ENCODE data around the gene GLDC. TPM values are rescaled to one million over a fixed set of nuclear protein-coding genes. Genes with fewer than 3 reads are reported as not detected.

GLDC gene
- total and polyA plus RNA-seq, 10 of the 15 experiments (the other 5 are each of a cell fraction or from before 2014, with no cell fraction given), result 33.1 to 165 (median 114) TPM

DNA sequence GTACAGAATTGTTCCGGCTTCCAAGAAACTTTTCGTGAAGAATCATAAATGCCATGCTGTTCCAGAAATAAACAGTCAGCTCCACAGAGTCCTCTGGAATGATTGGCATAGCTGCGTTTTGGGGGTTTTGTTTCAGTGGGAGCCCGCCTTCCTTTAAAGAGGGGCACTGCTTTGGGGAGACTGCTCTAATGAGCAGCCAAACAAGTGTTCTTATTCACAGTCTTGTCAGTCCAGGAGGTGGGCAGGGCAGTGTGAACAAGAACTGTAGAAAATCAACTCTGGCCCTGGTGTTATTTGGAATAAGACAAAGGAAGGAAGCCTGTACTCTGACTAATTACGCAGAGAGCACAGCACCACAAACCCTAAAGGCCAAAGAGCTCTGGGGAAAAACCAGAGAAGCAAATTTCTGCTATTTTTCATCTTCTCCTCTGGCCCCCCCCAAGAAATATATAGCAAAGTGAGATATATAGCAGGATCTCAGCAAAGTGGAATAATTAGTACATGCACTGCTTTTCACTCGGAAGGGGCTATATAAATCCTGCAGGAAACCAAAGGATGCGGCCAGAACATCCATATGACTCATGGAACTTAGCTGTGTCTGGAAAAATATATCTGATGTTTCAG lies 92.9 kb downstream of the GLDC start:
- Histone ChIP-seq H3K27me3 (replicated peaks in 1 of 2; ENCODE audit: control insufficient read depth in 2 of 2, insufficient read depth in 2 of 2, low read length in 1 of 2) (no peaks in the 10 kb centered on the region), H3K27ac (ENCODE audit: control insufficient read depth, insufficient read depth) (no peak overlapping the region), H3K9ac (ENCODE audit: control insufficient read depth, insufficient read depth, low read length) (no peak overlapping the region), H3K4me3 (no peak overlapping the region), H2AFZ (ENCODE audit: control insufficient read depth, low read depth, low read length) (no peak overlapping the region), H3K4me1 (ENCODE audit: control insufficient read depth, insufficient read depth, low read length) (no peaks in the 10 kb centered on the region), H3K4me2 (ENCODE audit: control insufficient read depth, insufficient read depth) (no peak overlapping the region), H3K36me3 (ENCODE audit: control insufficient read depth in 2 of 2, insufficient read depth in 2 of 2, low read length in 1 of 2) (peaks cover 9 to 24% of the 10 kb centered on the region in 2 experiments), H3K79me2 (ENCODE audit: control insufficient read depth, insufficient read depth, low read length) (no peaks in the 10 kb centered on the region), H3K9me3 (replicated peaks; ENCODE audit: control insufficient read depth, insufficient read depth, low read length) (no peaks in the 10 kb centered on the region), H4K20me1 (ENCODE audit: control insufficient read depth, insufficient read depth) (no peaks in the 10 kb centered on the region)
- ChIA-PET CTCF (interaction anchor here (1.1 to 2.1 kb wide), 2 partner anchors 14 to 197 kb away, joined by 4 to 8 read pairs; no protein-coding TSS in a partner anchor), RAD21 (ENCODE audit: unreplicated experiment) (no interaction called here), SMC1A (ENCODE audit: uncharacterized antibody, unreplicated experiment) (interaction anchor here (0.6 to 1.5 kb wide), 2 partner anchors 197 to 338 kb away, joined by 3 read pairs; no protein-coding TSS in a partner anchor), POLR2A (interaction anchor here (0.6 kb wide), 1 partner anchor 32 kb away, joined by 9 read pairs; no protein-coding TSS in a partner anchor)
- ATAC-seq (no peak), FAIRE-seq (no peak), DNase-seq (ENCODE audit: low read depth, low spot score) (no peak)
- no TSS peak for BruUV-seq (replicated peaks)
- WGBS (ENCODE audit: insufficient coverage, insufficient replicate concordance, low lambda C conversion rate, missing lambda C conversion rate), result 97% methylated on average over 7 of the region's 7 CpGs
- intact Hi-C loops (cut with micrococcal nuclease; ENCODE audit: unreplicated experiment) (no loop called here), in situ Hi-C loops (cut with MboI) (no loop called here)
- TF ChIP-seq POLR2AphosphoS5 (IDR thresholded peaks at IDR 0.05; ENCODE audit: low read length) (no peak), IKZF2 (IDR thresholded peaks at IDR 0.05) (no peak), IRF4 (IDR thresholded peaks at IDR 0.05; ENCODE audit: low read depth, low read length) (no peak), POU2F2 (IDR thresholded peaks at IDR 0.05; ENCODE audit: borderline replicate concordance, low read depth, low read length) (no peak)
- TF ChIP-seq, protein P1, sequence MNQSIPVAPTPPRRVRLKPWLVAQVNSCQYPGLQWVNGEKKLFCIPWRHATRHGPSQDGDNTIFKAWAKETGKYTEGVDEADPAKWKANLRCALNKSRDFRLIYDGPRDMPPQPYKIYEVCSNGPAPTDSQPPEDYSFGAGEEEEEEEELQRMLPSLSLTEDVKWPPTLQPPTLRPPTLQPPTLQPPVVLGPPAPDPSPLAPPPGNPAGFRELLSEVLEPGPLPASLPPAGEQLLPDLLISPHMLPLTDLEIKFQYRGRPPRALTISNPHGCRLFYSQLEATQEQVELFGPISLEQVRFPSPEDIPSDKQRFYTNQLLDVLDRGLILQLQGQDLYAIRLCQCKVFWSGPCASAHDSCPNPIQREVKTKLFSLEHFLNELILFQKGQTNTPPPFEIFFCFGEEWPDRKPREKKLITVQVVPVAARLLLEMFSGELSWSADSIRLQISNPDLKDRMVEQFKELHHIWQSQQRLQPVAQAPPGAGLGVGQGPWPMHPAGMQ (IDR thresholded peaks at IDR 0.05; ENCODE audit: borderline replicate concordance), result no peak
- TF ChIP-seq, protein P2, sequence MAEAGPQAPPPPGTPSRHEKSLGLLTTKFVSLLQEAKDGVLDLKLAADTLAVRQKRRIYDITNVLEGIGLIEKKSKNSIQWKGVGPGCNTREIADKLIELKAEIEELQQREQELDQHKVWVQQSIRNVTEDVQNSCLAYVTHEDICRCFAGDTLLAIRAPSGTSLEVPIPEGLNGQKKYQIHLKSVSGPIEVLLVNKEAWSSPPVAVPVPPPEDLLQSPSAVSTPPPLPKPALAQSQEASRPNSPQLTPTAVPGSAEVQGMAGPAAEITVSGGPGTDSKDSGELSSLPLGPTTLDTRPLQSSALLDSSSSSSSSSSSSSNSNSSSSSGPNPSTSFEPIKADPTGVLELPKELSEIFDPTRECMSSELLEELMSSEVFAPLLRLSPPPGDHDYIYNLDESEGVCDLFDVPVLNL (IDR thresholded peaks at IDR 0.05; ENCODE audit: low read depth, low read length), result no peak

Measured in GM12878 (cell line).